HG03378 (cell line): ENCODE data around the gene SOCS3.
A peak's percentile ranks its signal among the peaks of the same experiment; 100 is the strongest.

Experiments
- ATAC-seq: cut with Tn5 transposase; IDR thresholded peaks from one replicate; pipeline ENCODE4 v1.9.1; 2021; ENCODE audit warnings: mild to moderate bottlenecking, moderate library complexity; ENCODE audit not compliant: unreplicated experiment

Gene SOCS3

GRCh38 chr17:78391051-78391431, 31.2 kb upstream of the SOCS3 start:
- ATAC-seq, result no peak

DNA sequence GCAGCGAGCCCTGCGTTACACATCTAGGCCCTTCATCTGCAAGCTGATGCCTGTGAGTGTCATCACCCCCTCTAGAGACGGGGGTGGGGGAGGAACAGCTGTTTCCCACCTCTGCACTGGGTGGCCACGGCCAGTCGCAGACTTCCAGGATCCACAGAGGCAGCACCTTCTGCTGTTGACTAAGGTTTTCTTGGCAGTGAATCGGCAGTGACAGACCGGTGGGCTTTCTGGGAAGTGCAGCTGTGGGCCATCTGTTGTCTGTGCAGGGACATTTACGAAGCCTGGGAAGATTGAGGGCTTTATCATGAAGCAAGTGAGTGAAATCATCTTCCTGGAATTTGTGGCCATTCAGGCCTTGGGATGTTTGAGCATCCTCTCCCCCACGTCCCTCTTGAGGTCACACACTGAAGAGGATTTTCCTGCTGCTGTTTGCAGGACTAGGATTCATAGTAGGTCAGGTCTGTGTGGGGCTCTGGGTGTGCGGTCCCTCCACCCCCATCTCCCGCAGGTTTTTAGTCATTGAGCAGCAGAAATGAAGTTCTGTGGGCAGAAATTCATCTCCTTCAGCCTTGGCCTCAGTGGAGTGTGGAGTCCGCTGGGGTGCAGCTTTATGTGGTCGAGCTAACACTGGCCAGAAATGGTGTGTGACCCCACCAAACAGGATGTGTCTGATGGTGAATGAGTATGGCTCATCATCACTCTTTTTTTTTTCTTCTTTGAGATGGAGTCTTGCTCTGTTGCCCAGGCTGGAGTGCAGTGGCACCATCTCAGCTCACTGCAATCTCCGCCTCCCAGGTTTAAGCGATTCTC, 30.6 kb upstream of the SOCS3 start:
- no peak for ATAC-seq

DNA sequence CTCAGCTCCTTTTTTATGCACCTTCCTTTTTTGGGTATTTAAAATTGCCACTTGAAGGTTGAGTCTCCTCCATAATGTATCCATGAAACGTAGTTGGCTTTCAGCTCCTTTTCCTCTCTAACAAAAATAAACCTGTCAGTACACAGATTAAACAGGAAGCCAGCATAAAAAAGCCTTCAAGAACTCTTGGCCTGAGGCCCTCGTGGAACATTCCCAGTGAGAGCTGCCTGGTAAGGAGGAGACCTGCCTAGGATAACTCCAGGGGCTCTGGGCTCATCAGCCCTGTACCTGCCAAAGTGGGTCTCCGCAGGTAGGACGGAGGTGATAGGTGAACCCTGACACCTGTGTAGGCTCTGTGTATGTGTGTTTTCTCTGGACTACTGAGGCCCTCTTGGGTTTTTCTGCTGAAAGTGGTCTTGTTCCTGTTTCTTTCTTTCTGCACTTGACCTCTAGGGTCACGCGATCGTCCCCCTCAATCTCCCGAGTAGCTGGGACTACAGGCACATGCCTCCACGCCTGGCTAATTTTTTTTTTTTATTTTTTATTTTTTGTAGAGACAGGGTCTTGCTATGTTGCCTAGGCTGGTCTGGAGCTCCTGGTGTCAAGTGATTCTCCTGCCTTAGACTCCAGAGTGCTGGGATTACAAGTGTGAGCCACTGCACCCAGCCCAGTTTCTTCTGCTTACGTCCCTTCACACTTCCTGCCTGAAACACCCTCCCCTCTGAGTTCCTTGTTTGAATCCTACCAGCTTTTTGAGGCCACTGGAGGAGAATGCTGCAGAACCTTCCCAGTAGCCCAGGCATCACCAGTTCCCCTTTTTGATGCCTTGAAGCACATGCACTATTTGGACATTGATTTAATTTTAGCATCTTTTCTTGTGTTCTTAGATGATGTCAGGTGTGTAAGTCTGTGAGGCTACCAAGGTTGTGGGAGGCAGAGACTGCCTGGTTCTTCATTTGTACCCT, 28.4 kb upstream of the SOCS3 start:
- no peak for ATAC-seq

DNA sequence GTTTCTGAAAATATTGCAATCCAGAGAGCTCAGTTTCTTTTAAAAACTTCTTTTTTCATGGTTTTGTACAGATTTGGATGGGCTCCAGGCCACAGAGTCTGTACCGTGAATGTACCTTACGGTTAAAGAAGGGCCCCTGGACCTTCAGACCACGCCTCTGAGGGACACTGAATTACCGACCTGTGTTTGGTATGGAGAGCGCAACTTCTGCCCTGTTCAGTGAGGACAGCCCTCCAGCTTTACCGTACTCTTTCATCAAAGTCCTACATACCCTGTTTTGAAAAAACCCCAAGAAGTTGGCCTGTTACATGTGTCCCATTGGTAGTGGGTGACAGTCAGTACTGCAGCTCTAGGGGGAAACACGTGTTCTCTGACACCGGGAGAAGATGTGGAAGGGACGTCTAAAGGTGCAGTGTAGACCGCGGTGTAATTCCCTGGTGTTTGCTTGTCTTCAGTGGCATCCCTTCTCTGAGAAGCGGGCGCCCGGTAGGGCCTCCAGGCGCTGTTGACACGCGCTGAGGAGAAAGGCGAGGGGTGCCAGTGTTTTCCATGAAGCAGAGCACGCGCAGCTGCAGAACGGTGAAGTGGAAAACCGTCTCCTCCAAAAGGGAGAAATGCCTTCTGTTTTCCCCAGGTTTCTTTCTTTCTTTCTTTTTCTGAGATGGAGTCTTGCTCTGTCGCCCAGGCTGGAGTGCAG, 24.8 kb upstream of the SOCS3 start:
- ATAC-seq, result no peak

GRCh38 chr17:78383725-78384471, 24.0 kb upstream of the SOCS3 start:
- ATAC-seq, result no peak

GRCh38 chr17:78381601-78382232, 21.8 kb upstream of the SOCS3 start:
- peak; percentile 23 for ATAC-seq

DNA sequence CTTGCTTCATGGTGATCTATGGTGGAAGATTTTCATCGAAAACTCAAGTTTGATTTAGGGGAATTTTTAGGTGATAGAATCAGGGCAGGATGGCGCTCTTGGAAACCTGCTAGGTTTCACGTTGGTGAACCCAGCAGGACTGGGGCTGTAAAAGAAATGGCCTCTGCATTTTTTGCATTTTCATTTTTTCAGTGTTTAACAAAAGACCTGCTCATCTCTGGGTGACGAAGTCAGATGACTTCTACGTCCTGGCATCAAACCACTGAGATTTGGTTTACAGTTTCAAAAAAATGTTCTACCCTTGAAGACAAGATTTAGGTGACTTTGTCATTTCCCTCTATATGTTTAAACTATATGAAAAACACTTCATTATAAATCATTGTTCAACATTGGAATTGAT, 20.5 kb upstream of the SOCS3 start:
- no peak for ATAC-seq

DNA sequence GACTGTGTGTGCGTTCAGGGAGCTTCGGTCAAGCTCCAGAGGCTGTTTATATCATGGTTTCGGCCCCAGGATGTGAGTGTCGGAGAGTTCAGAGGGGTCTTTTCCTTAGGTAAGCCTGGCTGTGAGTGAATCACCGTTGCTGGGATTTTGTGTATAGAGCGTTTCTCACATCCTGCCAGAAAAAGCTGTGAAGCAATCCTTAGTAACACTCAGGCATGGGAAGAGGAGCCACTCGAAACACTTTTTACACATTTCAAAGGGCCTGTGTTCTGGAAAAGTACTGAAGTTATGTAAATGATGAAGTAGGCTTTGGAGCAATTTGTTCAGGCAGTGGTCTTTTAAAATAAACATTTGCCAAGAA, 19.2 kb upstream of the SOCS3 start:
- no peak for ATAC-seq

DNA sequence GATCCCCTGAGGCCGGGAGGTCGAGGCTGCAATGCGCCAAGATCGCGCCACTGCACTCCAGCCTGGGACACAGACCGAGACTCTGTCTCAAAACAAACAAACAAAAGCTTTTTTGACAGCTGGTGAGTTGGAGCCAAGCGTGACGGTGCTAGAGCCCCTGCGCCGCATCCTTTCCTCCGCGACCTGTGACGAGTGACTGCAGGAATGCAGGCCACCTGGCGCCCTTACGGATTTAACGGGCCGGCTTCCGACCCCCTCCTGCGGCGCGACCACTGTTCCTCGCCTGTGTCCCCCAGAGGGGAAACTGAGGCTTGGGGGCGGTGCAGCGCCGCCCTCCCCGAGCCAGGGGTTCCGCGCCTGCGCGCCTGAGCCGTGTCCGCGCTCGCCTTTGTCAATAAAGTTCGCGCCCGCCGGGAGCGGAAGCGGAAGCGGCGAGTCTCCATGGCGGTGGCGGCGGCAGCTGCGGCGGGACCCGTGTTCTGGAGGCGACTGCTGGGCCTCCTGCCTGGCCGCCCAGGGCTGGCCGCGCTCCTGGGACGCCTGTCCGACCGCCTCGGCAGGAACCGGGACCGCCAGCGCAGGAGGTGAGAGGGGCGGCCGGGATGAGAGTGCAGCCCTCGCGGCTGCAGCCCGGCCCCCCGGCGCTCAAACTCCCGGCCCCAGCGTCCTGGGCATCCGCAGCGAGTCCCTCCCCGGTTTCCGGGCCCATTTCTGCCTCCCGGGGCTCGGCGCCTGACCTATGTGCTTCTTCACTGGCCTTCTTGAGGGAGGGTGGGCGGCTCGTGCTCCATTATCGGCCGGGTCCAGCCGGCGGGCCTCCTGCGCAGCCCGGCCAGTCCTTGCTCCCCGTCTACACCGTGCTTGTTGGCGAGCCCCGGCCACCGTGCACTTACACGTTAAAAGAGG, 18.6 kb upstream of the SOCS3 start, which contains the start of gene PGS1:
Gene PGS1 (plus strand): TSS at position 425 of the 906 bp plus-strand sequence. CDS start 17 bp downstream, at position 442.
- no peak for ATAC-seq

DNA sequence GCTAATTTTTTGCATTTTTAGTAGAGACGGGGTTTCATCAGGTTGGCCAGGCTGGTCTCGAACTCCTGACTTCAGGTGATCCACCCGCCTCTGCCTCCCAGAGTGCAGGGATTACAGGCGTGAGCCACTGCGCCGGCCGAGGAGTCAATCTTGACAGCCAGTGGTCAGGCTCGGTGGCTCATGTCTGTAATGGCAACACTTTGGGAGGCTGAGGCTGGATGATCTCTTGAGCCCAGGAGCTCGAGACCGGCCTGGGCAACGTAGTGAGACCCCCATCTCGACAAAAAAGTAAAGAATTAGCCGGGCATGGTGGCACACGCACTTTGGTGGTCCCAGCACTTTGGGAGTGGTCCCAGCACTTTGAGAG, 18.0 kb upstream of the SOCS3 start:
- ATAC-seq, result no peak

DNA sequence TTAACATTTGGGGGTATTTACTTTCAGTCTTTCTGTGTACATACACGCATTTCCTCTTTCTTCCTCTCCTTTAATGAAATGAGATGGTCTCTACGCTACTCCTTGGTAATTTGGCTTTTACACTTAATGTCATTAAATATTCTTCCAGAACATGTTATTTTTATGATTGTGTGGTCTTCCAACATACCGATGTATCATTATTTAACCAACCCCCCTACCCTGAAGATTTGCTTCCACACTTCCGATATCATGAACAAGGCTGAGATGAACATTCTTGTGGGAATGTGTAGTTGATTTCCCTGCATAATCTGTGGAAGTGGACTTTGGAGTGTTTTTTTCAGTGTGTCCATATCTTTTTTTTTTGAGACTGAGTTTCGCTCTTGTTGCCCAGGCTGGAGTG, 16.3 kb upstream of the SOCS3 start:
- ATAC-seq, result no peak

DNA sequence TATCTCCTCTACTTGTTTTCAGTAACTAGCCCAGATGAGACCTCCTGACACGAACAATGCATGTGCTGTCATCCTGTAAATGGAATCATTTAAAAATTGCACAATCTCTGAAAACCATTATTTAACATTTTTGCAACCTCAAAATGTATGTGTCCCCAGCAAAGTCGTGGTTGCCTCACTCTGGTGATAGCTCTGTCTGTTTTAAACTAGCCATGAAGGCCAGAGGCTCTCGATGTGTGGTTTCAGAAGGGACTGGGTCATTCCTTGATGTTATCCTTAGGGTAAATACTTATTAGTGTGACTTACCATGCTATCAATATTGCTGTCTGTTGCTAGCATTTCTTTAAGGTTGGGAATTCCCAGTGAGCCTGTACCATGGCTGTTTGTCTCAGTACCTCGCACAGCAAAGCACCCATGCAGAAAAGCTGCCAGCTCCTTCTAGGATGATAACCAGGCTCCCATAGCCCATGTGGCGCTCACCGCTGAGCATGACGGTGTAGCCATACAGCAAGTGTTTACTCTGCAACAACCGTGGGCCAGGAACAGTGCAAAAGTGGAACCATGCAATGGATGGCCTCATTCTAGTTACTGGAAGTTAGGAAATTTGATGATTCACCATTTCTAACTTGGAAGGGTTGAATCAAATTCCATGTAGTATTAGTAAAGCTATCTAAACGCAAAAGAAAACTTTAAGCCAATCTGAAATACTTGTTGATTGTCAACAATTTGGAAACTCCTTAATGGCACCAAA, 15.7 kb upstream of the SOCS3 start:
- no peak for ATAC-seq

- no peak for ATAC-seq
Measured at GRCh38 chr17:78374631-78375274, 14.9 kb upstream of the SOCS3 start.

DNA sequence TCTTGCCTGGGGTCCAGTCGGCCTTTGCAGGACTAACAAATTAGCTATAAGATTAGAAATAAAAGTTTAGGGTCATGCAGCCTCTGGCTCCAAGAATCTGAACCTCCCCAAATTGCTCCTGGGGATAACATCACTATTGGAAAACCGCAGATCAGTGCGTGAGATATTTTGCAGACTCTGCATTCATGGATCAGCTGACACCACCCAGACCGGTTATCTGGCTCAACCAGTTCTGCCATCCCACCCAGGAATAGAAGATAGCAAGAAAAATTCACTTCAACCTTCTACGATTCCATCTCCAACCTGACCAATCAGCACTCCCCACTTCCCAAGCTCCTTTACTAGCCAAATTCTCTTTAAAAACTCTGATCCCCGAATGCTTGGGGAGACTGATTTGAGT, 14.3 kb upstream of the SOCS3 start:
- no peak for ATAC-seq

- ATAC-seq, result no peak
Measured at GRCh38 chr17:78372841-78373240, 13.0 kb upstream of the SOCS3 start.

GRCh38 chr17:78371056-78371455, 11.2 kb upstream of the SOCS3 start:
- no peak for ATAC-seq

DNA sequence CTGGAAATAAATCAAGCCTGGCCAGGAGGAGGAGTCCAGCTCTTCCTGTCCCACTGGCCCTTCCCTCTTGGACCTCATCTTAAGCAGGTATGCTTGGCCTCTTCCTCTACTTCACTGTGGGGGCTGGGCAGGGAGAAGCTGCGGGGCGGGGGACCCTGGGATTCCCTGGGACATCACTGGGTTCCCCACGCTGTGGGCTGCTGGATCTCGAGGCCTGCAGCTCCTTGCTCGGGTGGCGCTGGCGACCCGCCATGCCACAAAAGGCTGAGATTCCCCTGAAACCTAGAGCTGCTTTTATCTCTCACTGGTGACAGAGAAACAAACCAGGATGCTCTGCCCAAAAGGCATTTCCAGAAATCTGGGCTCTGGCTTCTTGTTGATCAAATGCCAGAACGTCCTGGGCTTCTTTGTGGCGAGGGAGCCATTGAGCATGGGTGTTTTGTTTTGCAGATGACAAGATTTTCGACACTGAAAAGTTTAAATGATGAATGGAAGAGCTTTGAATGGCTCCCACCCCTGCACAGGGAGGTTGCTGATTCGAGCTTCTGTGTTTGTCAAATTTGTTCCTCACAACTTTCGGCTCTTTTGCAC, 10.0 kb upstream of the SOCS3 start:
- ATAC-seq, result no peak
